GM12892 (cell line): ENCODE measurements around the gene LPIN3.

Experiments used
- POLR2A ChIP-seq: IDR thresholded peaks from 2 replicates; pipeline ENCODE4 v1.6.1; 2011; ENCODE audit warnings: low read depth, low read length, control low read depth
- POLR2AphosphoS5 ChIP-seq: IDR thresholded peaks from 2 replicates; pipeline ENCODE4 v1.6.1; 2011; ENCODE audit warnings: low read depth, low read length, control low read depth

GRCh38 chr20:41387444-41387851 is 46.8 kb downstream of the LPIN3 start:
- no peak for TF ChIP-seq POLR2A
- no peak for TF ChIP-seq POLR2AphosphoS5
